Fibroblast of mammary gland (primary cell): ENCODE measurements around the gene FTHL17.
A peak's percentile ranks its signal among the peaks of the same experiment; 100 is the strongest.

Experiments used
- DNase-seq: peaks from one replicate; pipeline ENCODE4 v3.0.0-alpha.2; 2010; ENCODE audit warnings: low read depth
- H3K4me3 ChIP-seq: 2 replicates; pipeline ENCODE4 v1.5.1; 2011; ENCODE audit warnings: low read depth, mild to moderate bottlenecking, low read length, moderate library complexity; ENCODE audit not compliant: control insufficient read depth
- CTCF ChIP-seq: conservative IDR thresholded peaks from 2 replicates; pipeline ENCODE4 v1.5.1; 2011; ENCODE audit warnings: low read depth, low read length, inconsistent platforms; ENCODE audit not compliant: control insufficient read depth, insufficient read depth

FTHL17 gene

GRCh38 chrX:31099536-31100090, 27.8 kb upstream of the FTHL17 start:
- no peak overlapping the region for H3K4me3 ChIP-seq
- TF ChIP-seq CTCF, result no peak
- no peak for DNase-seq

- no peak overlapping the region for H3K4me3 ChIP-seq
- no peak for TF ChIP-seq CTCF
- no peak for DNase-seq
Measured at GRCh38 chrX:31098079-31098478, 26.2 kb upstream of the FTHL17 start.

GRCh38 chrX:31093639-31093975, 21.8 kb upstream of the FTHL17 start:
- no peak overlapping the region for H3K4me3 ChIP-seq
- no peak for TF ChIP-seq CTCF
- DNase-seq, result no peak

DNA sequence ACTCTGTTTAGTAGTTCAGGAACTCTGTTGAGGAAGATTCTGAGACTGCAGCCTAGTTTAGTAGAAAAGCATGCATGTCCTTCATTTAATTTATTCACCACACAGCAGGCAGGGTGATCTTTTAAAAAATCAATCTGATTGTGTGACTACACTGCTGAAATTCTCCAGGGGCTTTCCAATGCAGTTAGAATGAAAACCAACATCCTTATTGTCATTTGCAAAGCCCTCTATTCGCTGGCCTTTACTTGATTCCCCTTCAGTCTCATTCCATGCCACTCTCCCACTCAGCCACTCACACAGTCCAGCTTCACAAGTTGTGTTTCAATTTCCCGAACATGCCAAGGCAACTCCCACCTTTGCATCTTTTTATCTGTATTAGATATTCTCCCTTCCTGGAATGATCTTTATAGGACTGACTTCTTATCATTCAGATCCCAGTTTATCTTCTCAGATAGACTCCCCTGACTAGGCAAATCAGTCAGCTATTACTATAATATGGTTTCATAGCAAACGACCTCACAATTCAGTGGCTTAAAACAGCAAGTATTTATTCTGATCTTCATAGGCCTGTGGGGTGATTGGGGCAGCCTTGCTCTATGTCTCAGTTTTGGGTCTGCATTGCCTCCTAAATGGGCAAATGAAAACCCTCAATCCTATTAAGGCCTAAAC, 21.3 kb upstream of the FTHL17 start:
- H3K4me3 ChIP-seq, result no peak overlapping the region
- no peak for DNase-seq
- no peak for TF ChIP-seq CTCF

- peak; percentile 35 for DNase-seq
- TF ChIP-seq CTCF, result no peak
- no peak overlapping the region for H3K4me3 ChIP-seq
Measured at GRCh38 chrX:31092476-31092875, 20.6 kb upstream of the FTHL17 start.

GRCh38 chrX:31091819-31092218, 20.0 kb upstream of the FTHL17 start:
- TF ChIP-seq CTCF, result no peak
- no peak for DNase-seq
- no peak overlapping the region for H3K4me3 ChIP-seq
